Kidney (tissue), 14 donors: ENCODE measurements around the gene BMERB1. TPM values are rescaled to one million over a fixed set of nuclear protein-coding genes. Genes with fewer than 3 reads are reported as not detected.

ENCODE experiments used
- DNase-seq, 5 donors: peaks; one replicate each; pipeline ENCODE4 v3.0.0-alpha.2; 2013 to 2020
- FAIRE-seq: peaks from 2 replicates; lab custom pipeline; 2012; peaks lifted over from hg19 to GRCh38; lab: Jason Lieb, UNC
- H3K27ac ChIP-seq, 2 donors: one replicate each; pipeline ENCODE4 v1.7.0; 2013; ENCODE audit warnings: low read depth in 2 of 2, low read length in 2 of 2, inconsistent platforms in 1 of 2
- H3K27me3 ChIP-seq: one replicate; pipeline ENCODE4 v1.7.1; 2013; ENCODE audit warnings: low read length, inconsistent platforms; ENCODE audit not compliant: control insufficient read depth, insufficient read depth
- H3K36me3 ChIP-seq, 3 donors: one replicate each; pipeline versions ENCODE4 v1.7.0 to v1.7.1; 2013; ENCODE audit warnings: low read length in 3 of 3, control low read depth in 1 of 3, inconsistent platforms in 1 of 3; ENCODE audit not compliant: insufficient read depth in 3 of 3, control insufficient read depth in 2 of 3
- H3K4me1 ChIP-seq, 3 donors: one replicate each; pipeline versions ENCODE4 v1.7.0 to v1.7.1; 2013; ENCODE audit warnings: low read length in 3 of 3, inconsistent platforms in 1 of 3, low read depth in 1 of 3; ENCODE audit not compliant: control insufficient read depth in 2 of 3, insufficient read depth in 2 of 3
- H3K4me3 ChIP-seq, 3 donors: one replicate each; pipeline versions ENCODE4 v1.7.0 to v1.8.1; 2013; ENCODE audit warnings: low read length in 3 of 3, control low read depth in 1 of 3, inconsistent platforms in 1 of 3
- H3K9ac ChIP-seq, 3 donors: one replicate each; pipeline versions ENCODE4 v1.7.0 to v1.7.1; 2013; ENCODE audit warnings: low read length in 3 of 3, control low read depth in 1 of 3, inconsistent platforms in 1 of 3
- H3K9me3 ChIP-seq, 3 donors: one replicate each; pipeline versions ENCODE4 v1.7.0 to v1.7.1; 2013; ENCODE audit warnings: low read length in 3 of 3, control low read depth in 1 of 3, inconsistent platforms in 1 of 3; ENCODE audit not compliant: control insufficient read depth in 2 of 3, insufficient read depth in 1 of 3
- intact Hi-C: fragments of 100-400 bp; cut with DNase I; formaldehyde crosslinking; loops from one replicate; pipeline ENCODE4 v1.11.1; 2022
- polyA plus RNA-seq: library from polyadenylated mRNA; stranded (reverse); fragments of 350-450 nt; fragmentation: Illumina TruSeq; extraction: RNeasy Lipid Tissue Mini Kit (QIAGEN cat#74804); gene quantifications from one replicate; pipeline ENCODE4 v1.2.3, GENCODE V29; 2014; ENCODE audit warnings: low read depth, low replicate concordance; ENCODE audit not compliant: insufficient read depth
- total RNA-seq: library from RNA; stranded (reverse); fragmentation: NEBNext Ultra II Directional; extraction: Animal tissue kit (Norgen Biotek cat#: 25700); gene quantifications from one replicate; pipeline ENCODE4 v1.2.1, GENCODE V29; 2021
- TF ChIP-seq, protein P1 (sequence below): IDR thresholded peaks from 3 replicates; pipeline ENCODE4 v1.5.1; 2012; ENCODE audit warnings: mild to moderate bottlenecking, moderate library complexity, borderline replicate concordance; ENCODE audit not compliant: insufficient read depth; ENCODE audit errors: extremely low read depth
- donor health status: control.
- donor health status: control.
- donor health status: control.
- donor health status: control.
- donor health status: control.
- donor health status: DM: yes; HTN: yes; CAD: no.
- donor health status: Normal renal cell carcinoma (clear cell type).

BMERB1 gene
- total and polyA plus RNA-seq, 2 donors from 2014 or later, result 33.4 to 48.8 TPM

- no peaks in the 10 kb centered on the region for H3K27me3 ChIP-seq
- TF ChIP-seq, protein P1, sequence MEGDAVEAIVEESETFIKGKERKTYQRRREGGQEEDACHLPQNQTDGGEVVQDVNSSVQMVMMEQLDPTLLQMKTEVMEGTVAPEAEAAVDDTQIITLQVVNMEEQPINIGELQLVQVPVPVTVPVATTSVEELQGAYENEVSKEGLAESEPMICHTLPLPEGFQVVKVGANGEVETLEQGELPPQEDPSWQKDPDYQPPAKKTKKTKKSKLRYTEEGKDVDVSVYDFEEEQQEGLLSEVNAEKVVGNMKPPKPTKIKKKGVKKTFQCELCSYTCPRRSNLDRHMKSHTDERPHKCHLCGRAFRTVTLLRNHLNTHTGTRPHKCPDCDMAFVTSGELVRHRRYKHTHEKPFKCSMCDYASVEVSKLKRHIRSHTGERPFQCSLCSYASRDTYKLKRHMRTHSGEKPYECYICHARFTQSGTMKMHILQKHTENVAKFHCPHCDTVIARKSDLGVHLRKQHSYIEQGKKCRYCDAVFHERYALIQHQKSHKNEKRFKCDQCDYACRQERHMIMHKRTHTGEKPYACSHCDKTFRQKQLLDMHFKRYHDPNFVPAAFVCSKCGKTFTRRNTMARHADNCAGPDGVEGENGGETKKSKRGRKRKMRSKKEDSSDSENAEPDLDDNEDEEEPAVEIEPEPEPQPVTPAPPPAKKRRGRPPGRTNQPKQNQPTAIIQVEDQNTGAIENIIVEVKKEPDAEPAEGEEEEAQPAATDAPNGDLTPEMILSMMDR, result no peak
- no peak for DNase-seq
These were observed 95.3 kb downstream of the BMERB1 start for GRCh38 chr16:15529673-15530072.

GRCh38 chr16:15530085-15530484 is 95.7 kb downstream of the BMERB1 start:
- H3K4me3 ChIP-seq, result no peak overlapping the region
- H3K4me1 ChIP-seq, result no peaks in the 10 kb centered on the region
- intact Hi-C loops, result no loop called here
- H3K27me3 ChIP-seq, result no peaks in the 10 kb centered on the region
- peaks cover 0 to 4% (median 0%) of the 10 kb centered on the region in 3 donors for H3K36me3 ChIP-seq
- DNase-seq, result no peak
- no peaks in the 10 kb centered on the region for H3K9me3 ChIP-seq
- no peak for FAIRE-seq
- TF ChIP-seq, protein P1, result no peak
- H3K9ac ChIP-seq, result no peak overlapping the region
- H3K27ac ChIP-seq, result no peak overlapping the region

More at GRCh38 chr16:15529673-15530072, 95.3 kb downstream of the BMERB1 start:
- Histone ChIP-seq H3K36me3 (peaks cover 0 to 4% (median 0%) of the 10 kb centered on the region in 3 donors), H3K9ac (no peak overlapping the region), H3K4me3 (no peak overlapping the region), H3K4me1 (no peaks in the 10 kb centered on the region), H3K27ac (no peak overlapping the region), H3K9me3 (no peaks in the 10 kb centered on the region)
- intact Hi-C loops, result no loop called here
- no peak for FAIRE-seq

- DNase-seq (no peak), FAIRE-seq (no peak)
- no peak overlapping the region for H3K27ac ChIP-seq
- TF ChIP-seq, protein P1, result no peak
- no peak overlapping the region for H3K9ac ChIP-seq
- H3K4me1 ChIP-seq, result no peaks in the 10 kb centered on the region
- H3K9me3 ChIP-seq, result no peaks in the 10 kb centered on the region
- H3K36me3 ChIP-seq, result peaks cover 0 to 4% (median 0%) of the 10 kb centered on the region in 3 donors
- H3K4me3 ChIP-seq, result no peak overlapping the region
- no peaks in the 10 kb centered on the region for H3K27me3 ChIP-seq
- intact Hi-C loops, result no loop called here
These were observed 98.4 kb downstream of the BMERB1 start for GRCh38 chr16:15532825-15533224.

DNA sequence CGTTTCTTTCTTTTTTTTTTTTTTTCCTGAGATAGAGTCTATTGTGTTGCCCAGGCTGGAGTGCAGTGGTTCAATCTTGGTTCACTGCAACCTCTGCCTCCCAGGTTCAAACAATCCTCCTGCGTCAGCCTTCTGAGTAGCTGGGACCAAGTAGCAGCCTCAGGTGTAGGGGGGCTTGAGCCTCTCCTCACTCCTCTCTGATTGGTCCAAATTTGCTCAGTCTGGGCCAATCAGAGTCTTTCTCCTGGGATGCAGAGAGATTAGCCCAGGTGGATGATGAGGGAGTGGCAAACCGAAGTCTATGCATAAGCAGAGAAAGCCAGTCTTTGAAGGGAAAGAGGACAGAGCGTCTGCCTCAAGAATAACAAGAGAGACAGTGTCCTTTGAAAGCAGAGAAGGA is 99.0 kb downstream of the BMERB1 start:
- TF ChIP-seq, protein P1, result no peak
- no peaks in the 10 kb centered on the region for H3K4me1 ChIP-seq
- H3K9ac ChIP-seq, result no peak overlapping the region
- intact Hi-C loops, result no loop called here
- DNase-seq, result no peak
- H3K4me3 ChIP-seq, result no peak overlapping the region
- no peak overlapping the region for H3K27ac ChIP-seq
- FAIRE-seq, result no peak
- H3K36me3 ChIP-seq, result peaks cover 0 to 4% (median 0%) of the 10 kb centered on the region in 3 donors
- no peaks in the 10 kb centered on the region for H3K9me3 ChIP-seq
- no peaks in the 10 kb centered on the region for H3K27me3 ChIP-seq
